Measurements from ENCODE around the gene DIPK1A.
A peak's percentile ranks its signal among the peaks of the same experiment; 100 is the strongest.

DIPK1A gene

GRCh38 chr1:92949937-92950817 is 11.1 kb downstream of the DIPK1A start:
- no peak for DNase-seq

- no peak for DNase-seq
Measured at GRCh38 chr1:92948071-92948470, 13.2 kb downstream of the DIPK1A start.

- no peak for DNase-seq
Measured at GRCh38 chr1:92945748-92946270, 15.5 kb downstream of the DIPK1A start.

- no peak for DNase-seq
Measured at GRCh38 chr1:92944901-92945747, 16.1 kb downstream of the DIPK1A start.

GRCh38 chr1:92943502-92943847 is 17.8 kb downstream of the DIPK1A start:
- DNase-seq: no peak

- no peak for DNase-seq
Measured at GRCh38 chr1:92940541-92940940, 20.7 kb downstream of the DIPK1A start.

GRCh38 chr1:92937731-92938130 is 23.5 kb downstream of the DIPK1A start:
- DNase-seq: no peak

- DNase-seq: no peak
Measured at GRCh38 chr1:92936865-92937264, 24.4 kb downstream of the DIPK1A start.

- peak; percentile 76 for DNase-seq
Measured at GRCh38 chr1:92934395-92935378, 26.6 kb downstream of the DIPK1A start.

GRCh38 chr1:92933459-92933858 is 27.8 kb downstream of the DIPK1A start:
- DNase-seq: no peak

GRCh38 chr1:92931691-92932090 is 29.6 kb downstream of the DIPK1A start:
- no peak for DNase-seq

- no peak for DNase-seq
Measured at GRCh38 chr1:92929461-92929860, 31.8 kb downstream of the DIPK1A start.

- DNase-seq: no peak
Measured at GRCh38 chr1:92927870-92928269, 33.4 kb downstream of the DIPK1A start.

- no peak for DNase-seq
Measured at GRCh38 chr1:92926873-92927272, 34.4 kb downstream of the DIPK1A start.

- no peak for DNase-seq
Measured at GRCh38 chr1:92924501-92924900, 36.8 kb downstream of the DIPK1A start.

GRCh38 chr1:92923664-92924063 is 37.6 kb downstream of the DIPK1A start:
- no peak for DNase-seq

GRCh38 chr1:92922356-92923035 is 38.8 kb downstream of the DIPK1A start:
- DNase-seq: peak; percentile 72

GRCh38 chr1:92921031-92922023 is 39.9 kb downstream of the DIPK1A start:
- no peak for DNase-seq

GRCh38 chr1:92916899-92917298 is 44.4 kb downstream of the DIPK1A start:
- DNase-seq: no peak

- no peak for DNase-seq
Measured at GRCh38 chr1:92915547-92915946, 45.7 kb downstream of the DIPK1A start.
